Fibroblast of pulmonary artery (primary cell): ENCODE measurements around the gene GBGT1.
A peak's percentile ranks its signal among the peaks of the same experiment; 100 is the strongest.

Experiments
- DNase-seq: peaks from one replicate; pipeline ENCODE4 v3.0.0-alpha.2; 2010; ENCODE audit warnings: low read depth
- H3K4me3 ChIP-seq: replicated peaks from 2 replicates; pipeline ENCODE4 v1.5.1; 2011; ENCODE audit warnings: low read depth, mild to moderate bottlenecking, control low read depth, low read length, moderate library complexity
- TF ChIP-seq, protein P1 (sequence below): IDR thresholded peaks from 2 replicates; pipeline ENCODE4 v1.5.1; 2011; ENCODE audit warnings: mild to moderate bottlenecking, control low read depth, low read length, inconsistent platforms; ENCODE audit errors: missing control alignments

Gene GBGT1

DNA sequence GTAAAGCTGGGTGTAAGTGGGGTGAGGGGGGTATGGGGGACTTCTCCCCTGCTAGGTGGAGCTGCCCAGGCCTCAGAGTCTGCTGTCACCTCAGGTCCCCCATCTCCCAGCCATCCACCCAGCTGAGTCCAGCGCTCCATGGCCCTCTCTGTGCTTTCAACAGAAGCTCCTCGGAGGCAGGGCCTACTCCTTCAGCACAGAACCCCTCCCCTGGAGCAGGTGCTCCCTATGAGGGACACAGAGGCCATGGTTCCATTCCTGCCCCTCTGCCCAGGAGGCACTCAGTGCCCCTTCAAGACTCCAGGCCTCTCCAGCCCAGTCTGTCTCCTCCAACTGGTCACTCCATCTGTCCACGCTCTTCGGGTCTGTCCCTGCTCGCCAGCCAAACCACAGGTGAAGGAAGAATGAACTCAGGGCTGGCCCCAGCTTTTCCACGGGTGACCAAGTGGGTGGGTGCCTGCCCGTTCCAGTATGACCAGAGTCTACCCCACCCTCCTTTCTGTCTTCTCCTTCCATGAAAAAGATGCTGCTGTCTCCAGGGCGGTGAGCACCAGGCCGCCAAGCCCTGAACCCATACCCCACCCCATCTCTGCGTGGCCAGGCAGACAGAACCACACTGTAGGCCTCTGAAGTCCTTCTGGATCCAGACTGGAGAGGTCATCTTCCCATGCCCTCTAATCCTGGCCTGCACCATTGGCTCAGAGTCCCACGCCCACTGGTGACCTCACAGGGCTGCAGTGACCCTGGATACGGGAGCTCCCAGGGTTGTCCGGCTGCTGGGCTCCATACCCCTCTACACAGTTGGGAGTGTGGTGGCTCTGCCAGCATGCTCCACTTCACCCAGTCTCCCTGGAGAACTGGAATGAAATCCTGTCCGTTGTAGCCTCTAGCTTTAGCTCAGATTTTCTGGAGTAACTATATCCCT, 11.9 kb downstream of the GBGT1 start:
- no peak for DNase-seq
- no peak overlapping the region for H3K4me3 ChIP-seq
- TF ChIP-seq, protein P1, sequence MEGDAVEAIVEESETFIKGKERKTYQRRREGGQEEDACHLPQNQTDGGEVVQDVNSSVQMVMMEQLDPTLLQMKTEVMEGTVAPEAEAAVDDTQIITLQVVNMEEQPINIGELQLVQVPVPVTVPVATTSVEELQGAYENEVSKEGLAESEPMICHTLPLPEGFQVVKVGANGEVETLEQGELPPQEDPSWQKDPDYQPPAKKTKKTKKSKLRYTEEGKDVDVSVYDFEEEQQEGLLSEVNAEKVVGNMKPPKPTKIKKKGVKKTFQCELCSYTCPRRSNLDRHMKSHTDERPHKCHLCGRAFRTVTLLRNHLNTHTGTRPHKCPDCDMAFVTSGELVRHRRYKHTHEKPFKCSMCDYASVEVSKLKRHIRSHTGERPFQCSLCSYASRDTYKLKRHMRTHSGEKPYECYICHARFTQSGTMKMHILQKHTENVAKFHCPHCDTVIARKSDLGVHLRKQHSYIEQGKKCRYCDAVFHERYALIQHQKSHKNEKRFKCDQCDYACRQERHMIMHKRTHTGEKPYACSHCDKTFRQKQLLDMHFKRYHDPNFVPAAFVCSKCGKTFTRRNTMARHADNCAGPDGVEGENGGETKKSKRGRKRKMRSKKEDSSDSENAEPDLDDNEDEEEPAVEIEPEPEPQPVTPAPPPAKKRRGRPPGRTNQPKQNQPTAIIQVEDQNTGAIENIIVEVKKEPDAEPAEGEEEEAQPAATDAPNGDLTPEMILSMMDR = no peak

GRCh38 chr9:133151041-133151440, 12.7 kb downstream of the GBGT1 start:
- TF ChIP-seq, protein P1 = no peak
- H3K4me3 ChIP-seq = no peak overlapping the region
- no peak for DNase-seq

DNA sequence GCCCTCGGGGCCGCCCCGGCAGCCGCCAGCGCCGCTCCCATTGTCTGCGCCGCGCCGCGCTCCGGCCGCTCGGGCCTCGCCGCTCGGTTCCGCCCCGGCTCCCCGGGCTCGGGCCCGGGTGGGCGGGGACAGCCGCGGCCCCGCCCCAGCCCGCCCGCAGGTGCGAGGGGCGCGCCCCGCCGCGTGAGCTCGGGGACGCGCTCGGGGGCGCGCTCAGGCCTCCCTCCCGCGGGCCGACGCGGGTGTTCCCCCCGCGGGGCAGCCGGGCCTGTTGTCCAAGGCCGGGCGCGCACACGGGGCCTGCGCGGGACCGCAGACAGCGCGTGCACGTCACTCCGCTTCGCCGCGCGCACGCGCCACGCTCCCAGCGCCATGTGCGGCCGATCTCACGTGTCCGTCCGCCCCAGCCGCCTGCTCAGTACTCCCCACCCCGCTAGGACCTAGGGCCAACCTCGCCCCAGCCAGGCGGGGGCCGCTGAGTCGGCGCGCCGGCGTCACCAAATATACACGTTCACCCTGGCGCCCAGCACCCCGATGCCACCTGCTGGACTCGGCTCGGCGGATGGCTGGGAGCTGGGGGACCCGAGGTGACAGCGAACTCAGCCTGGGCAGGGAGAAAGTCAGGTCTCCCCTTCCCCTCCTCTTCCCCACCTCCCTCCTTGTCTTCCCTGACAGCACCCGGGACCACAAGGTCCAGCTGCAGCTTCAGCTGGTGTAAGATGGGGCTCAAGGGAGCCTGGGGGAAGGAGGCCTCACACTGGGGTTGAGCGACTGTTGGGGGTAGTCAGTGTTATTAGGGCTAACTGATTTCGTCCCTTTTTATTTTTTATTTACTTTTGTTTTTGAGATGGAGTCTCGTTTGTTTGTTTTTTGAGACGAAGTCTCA, 14.3 kb downstream of the GBGT1 start:
- TF ChIP-seq, protein P1 = no peak
- peak; percentile 85 for DNase-seq
- peak overlapping the region; percentile 74 for H3K4me3 ChIP-seq

- H3K4me3 ChIP-seq = peak overlapping the region; percentile 74
- peak; percentile 30 for DNase-seq
- TF ChIP-seq, protein P1 = no peak
Observed at GRCh38 chr9:133148199-133149129, 15.2 kb downstream of the GBGT1 start.

DNA sequence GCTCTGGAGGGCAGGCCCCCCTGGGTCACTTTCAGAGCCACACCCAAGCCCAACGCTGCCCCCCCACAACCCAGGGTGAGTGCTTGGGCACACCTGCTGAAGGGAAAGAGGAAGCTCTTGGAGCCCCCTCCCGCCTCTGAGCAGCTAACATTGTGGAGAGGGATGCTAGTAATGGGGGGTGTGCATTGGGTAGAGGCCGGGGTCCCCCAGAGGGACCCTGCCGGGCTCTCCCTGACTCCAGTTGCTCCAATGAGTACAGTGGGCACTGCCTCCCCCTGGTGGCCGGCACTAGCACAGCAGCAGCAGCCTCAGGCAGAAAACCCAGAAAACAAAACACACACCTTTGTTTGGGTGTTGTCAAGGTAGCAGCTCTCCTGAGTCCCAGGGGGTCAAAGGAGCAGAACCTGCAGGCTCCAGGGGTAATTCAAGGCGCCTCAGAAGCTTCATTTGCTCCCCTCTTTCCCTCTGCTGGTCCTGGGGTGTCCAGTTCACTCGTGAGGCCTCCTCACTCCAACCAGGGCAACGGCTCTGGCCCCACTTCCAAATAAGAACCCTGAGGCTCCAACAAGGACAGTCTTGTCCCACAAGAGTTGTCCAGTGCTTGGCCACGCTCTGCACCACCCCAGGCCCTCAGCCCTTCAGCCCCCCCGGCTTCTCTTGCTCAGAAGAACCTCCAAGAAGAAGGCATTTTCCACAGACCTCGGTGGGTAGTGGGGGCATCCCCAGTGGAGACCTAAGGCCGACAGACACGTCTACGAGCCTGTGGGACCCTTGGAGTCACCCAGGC, 16.1 kb downstream of the GBGT1 start:
- H3K4me3 ChIP-seq = peak overlapping the region; percentile 74
- peak; percentile 50 for DNase-seq
- TF ChIP-seq, protein P1 = peak; percentile 98
